CD14-positive monocyte (primary cell): Measurements from ENCODE around the gene POU3F4. TPM values are rescaled to one million over a fixed set of nuclear protein-coding genes. Genes with fewer than 3 reads are reported as not detected.

Experiments
- DNase-seq, 3 donors: peaks; one replicate each; pipeline ENCODE4 v3.0.0-alpha.2; 2011 to 2022
- H2AFZ ChIP-seq: 2 replicates; pipeline ENCODE4 v1.6.0; 2012; ENCODE audit warnings: mild to moderate bottlenecking, low read depth, low read length, inconsistent platforms; ENCODE audit not compliant: insufficient read depth, poor library complexity, severe bottlenecking
- H3K27ac ChIP-seq, 2 donors: 1 replicate in 1 of 2; 2 replicates in 1 of 2; pipeline ENCODE4 v1.5.1; 2012 to 2013; ENCODE audit warnings: low read length in 2 of 2, control low read depth in 1 of 2, inconsistent platforms in 1 of 2, low read depth in 1 of 2, mild to moderate bottlenecking in 1 of 2
- H3K27me3 ChIP-seq, 2 donors: one replicate each; pipeline versions ENCODE4 v1.6.0 to v1.6.1; 2011 to 2013; ENCODE audit warnings: low read length in 2 of 2; ENCODE audit not compliant: control insufficient read depth in 2 of 2, insufficient read depth in 2 of 2
- H3K36me3 ChIP-seq, 2 donors: replicated peaks in 1 of 2; 1 replicate in 1 of 2; 2 replicates in 1 of 2; pipeline versions ENCODE4 v1.5.1 to v1.6.1; 2012 to 2013; ENCODE audit warnings: low read length in 2 of 2, control low read depth in 1 of 2, inconsistent platforms in 1 of 2, mild to moderate bottlenecking in 1 of 2; ENCODE audit not compliant: insufficient read depth in 2 of 2, control insufficient read depth in 1 of 2
- H3K4me1 ChIP-seq, 2 donors: 1 replicate in 1 of 2; 2 replicates in 1 of 2; pipeline versions ENCODE4 v1.5.1 to v1.6.1; 2012 to 2013; ENCODE audit warnings: low read length in 2 of 2, control low read depth in 1 of 2, inconsistent platforms in 1 of 2, mild to moderate bottlenecking in 1 of 2, moderate library complexity in 1 of 2; ENCODE audit not compliant: insufficient read depth in 2 of 2, control insufficient read depth in 1 of 2
- H3K4me2 ChIP-seq: replicated peaks from 2 replicates; pipeline ENCODE3; 2012; ENCODE audit warnings: low read length, moderate library complexity, mild to moderate bottlenecking; ENCODE audit not compliant: poor library complexity, severe bottlenecking; ENCODE audit errors: extremely low read depth
- H3K4me3 ChIP-seq, 3 experiments: fragments of 200-600 bp in 1 of 3; sonication (generic) in 1 of 3; replicated peaks in 1 of 3; 1 replicate in 2 of 3; 2 replicates in 1 of 3; pipeline ENCODE4 v1.5.1; 2011 to 2013; ENCODE audit warnings: low read length in 3 of 3, mild to moderate bottlenecking in 3 of 3, control low read depth in 2 of 3, low read depth in 2 of 3, inconsistent platforms in 1 of 3, moderate library complexity in 1 of 3
- H3K79me2 ChIP-seq: 2 replicates; pipeline ENCODE4 v1.6.0; 2012; ENCODE audit warnings: mild to moderate bottlenecking, control low read depth, inconsistent platforms, low read length, moderate library complexity; ENCODE audit not compliant: insufficient read depth
- H3K9ac ChIP-seq: 2 replicates; pipeline ENCODE4 v1.6.0; 2017; ENCODE audit warnings: low read length, mild to moderate bottlenecking; ENCODE audit not compliant: insufficient read depth, poor library complexity, severe bottlenecking
- H3K9me3 ChIP-seq, 2 donors: replicated peaks in 1 of 2; 1 replicate in 1 of 2; 2 replicates in 1 of 2; pipeline versions ENCODE4 v1.5.1 to v1.6.1; 2012 to 2013; ENCODE audit warnings: low read length in 2 of 2, control low read depth in 1 of 2; ENCODE audit not compliant: control insufficient read depth in 1 of 2, insufficient read depth in 1 of 2
- H4K20me1 ChIP-seq: 2 replicates; pipeline ENCODE4 v1.6.0; 2012; ENCODE audit warnings: mild to moderate bottlenecking, low read length, control low read depth, moderate library complexity; ENCODE audit not compliant: insufficient read depth
- H3K27ac Mint-ChIP-seq, 7 donors: one replicate each; pipeline ENCODE4 v1.8.0; 2020; ENCODE audit warnings: mild to moderate bottlenecking in 7 of 7, mixed read lengths in 7 of 7, moderate library complexity in 6 of 7, inconsistent platforms in 2 of 7
- H3K27me3 Mint-ChIP-seq, 3 donors: one replicate each; pipeline ENCODE4 v1.8.0; 2021 to 2022; ENCODE audit warnings: low read depth in 3 of 3, mild to moderate bottlenecking in 3 of 3, mixed read lengths in 3 of 3, moderate library complexity in 3 of 3, inconsistent platforms in 1 of 3
- H3K36me3 Mint-ChIP-seq, 2 donors: one replicate each; pipeline ENCODE4 v1.8.0; 2020; ENCODE audit warnings: mixed read lengths in 2 of 2, inconsistent platforms in 1 of 2, mild to moderate bottlenecking in 1 of 2
- H3K4me1 Mint-ChIP-seq: one replicate; pipeline ENCODE4 v1.8.0; 2020; ENCODE audit warnings: mild to moderate bottlenecking, mixed read lengths
- H3K4me3 Mint-ChIP-seq, 2 donors: one replicate each; pipeline ENCODE4 v1.8.0; 2020; ENCODE audit warnings: mild to moderate bottlenecking in 2 of 2, mixed read lengths in 2 of 2, moderate library complexity in 1 of 2
- H3K9me3 Mint-ChIP-seq, 7 donors: one replicate each; pipeline ENCODE4 v1.8.0; 2020 to 2022; ENCODE audit warnings: mixed read lengths in 7 of 7, mild to moderate bottlenecking in 6 of 7, moderate library complexity in 6 of 7, inconsistent platforms in 2 of 7
- whole genome bisulfite sequencing: methylation state at CpG from one replicate; pipeline ENCODE4 v1.1.5; 2013; ENCODE audit warnings: missing lambda C conversion rate; ENCODE audit not compliant: insufficient coverage; 5-methylcytosine and 5-hydroxymethylcytosine counted together
- intact Hi-C, 2 donors: fragments of 100-400 bp; cut with micrococcal nuclease; formaldehyde crosslinking; loops; one replicate each; pipeline versions ENCODE4 v1.15.0 to v1.15.1; 2023
- polyA plus RNA-seq, 3 donors: library from polyadenylated mRNA; depleted of rRNA in 1 of 3; unstranded in 2 of 3; stranded (reverse) in 1 of 3; fragments of 300-500 nt in 2 of 3; fragments of >200 nt in 1 of 3; fragmentation: Illumina TruSeq in 2 of 3; gene quantifications; 1 replicate in 2 of 3; 2 replicates in 1 of 3; pipeline ENCODE4 v1.2.3, GENCODE V29; 2012 to 2021
- TF ChIP-seq, protein P1 (sequence below): fragments of 200-600 bp; IDR thresholded peaks from one replicate; pipeline ENCODE4 v1.8.0; 2022; ENCODE audit warnings: antibody characterized with exemption, mild to moderate bottlenecking

Gene POU3F4
- polyA plus RNA-seq, 3 donors = not detected

DNA sequence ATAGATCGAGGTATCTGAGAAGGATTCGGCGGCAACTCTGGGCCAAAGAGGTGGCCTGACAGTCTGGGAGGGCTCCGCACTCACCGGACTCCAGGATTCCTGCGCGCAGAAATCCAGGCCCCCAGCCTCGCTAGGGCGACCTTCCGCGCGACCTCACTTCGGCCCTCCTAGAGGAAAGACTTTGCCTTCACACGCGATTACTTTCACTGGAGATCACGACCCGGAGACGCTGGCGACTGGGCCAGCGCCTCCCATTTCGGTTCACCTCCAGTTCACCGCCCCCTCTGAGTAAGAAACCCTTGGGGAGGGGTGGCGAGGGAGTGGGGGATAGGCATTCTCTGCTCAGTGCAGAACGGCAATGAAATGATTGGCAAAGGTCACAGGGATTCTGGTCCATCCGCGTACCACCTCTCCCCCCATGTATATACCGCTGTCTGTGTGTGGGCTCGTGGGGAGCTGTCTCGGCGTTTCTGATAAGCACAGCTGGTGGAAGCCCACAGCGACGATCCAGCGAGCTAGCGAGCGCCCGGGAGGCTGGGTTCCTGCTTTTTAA is 2.5 kb downstream of the POU3F4 start:
- Histone ChIP-seq H3K9ac (no peak overlapping the region), H3K9me3 (peaks cover 6 to 23% of the 10 kb centered on the region in 2 donors), H3K36me3 (no peaks in the 10 kb centered on the region), H3K4me2 (no peak overlapping the region), H4K20me1 (no peaks in the 10 kb centered on the region), H3K27me3 (peaks cover 18 to 67% of the 10 kb centered on the region in 2 donors), H2AFZ (no peak overlapping the region), H3K4me3 (no peak overlapping the region), H3K79me2 (no peaks in the 10 kb centered on the region), H3K4me1 (no peaks in the 10 kb centered on the region), H3K27ac (no peak overlapping the region)
- TF ChIP-seq, protein P1, sequence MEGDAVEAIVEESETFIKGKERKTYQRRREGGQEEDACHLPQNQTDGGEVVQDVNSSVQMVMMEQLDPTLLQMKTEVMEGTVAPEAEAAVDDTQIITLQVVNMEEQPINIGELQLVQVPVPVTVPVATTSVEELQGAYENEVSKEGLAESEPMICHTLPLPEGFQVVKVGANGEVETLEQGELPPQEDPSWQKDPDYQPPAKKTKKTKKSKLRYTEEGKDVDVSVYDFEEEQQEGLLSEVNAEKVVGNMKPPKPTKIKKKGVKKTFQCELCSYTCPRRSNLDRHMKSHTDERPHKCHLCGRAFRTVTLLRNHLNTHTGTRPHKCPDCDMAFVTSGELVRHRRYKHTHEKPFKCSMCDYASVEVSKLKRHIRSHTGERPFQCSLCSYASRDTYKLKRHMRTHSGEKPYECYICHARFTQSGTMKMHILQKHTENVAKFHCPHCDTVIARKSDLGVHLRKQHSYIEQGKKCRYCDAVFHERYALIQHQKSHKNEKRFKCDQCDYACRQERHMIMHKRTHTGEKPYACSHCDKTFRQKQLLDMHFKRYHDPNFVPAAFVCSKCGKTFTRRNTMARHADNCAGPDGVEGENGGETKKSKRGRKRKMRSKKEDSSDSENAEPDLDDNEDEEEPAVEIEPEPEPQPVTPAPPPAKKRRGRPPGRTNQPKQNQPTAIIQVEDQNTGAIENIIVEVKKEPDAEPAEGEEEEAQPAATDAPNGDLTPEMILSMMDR = no peak
- Mint-ChIP-seq H3K4me1 (no peaks in the 10 kb centered on the region), H3K36me3 (peaks cover 4 to 6% of the 10 kb centered on the region in 2 donors), H3K4me3 (peak overlapping the region in 1 of 2 donors; percentile 46), H3K27ac (no peak overlapping the region), H3K9me3 (peaks cover 0 to 30% (median 22%) of the 10 kb centered on the region in 7 donors), H3K27me3 (peaks cover 66 to 67% (median 66%) of the 10 kb centered on the region in 3 donors)
- 0% methylated on average over 3 of the region's 36 CpGs for WGBS
- no peak for DNase-seq
- intact Hi-C loops = no loop called here

DNA sequence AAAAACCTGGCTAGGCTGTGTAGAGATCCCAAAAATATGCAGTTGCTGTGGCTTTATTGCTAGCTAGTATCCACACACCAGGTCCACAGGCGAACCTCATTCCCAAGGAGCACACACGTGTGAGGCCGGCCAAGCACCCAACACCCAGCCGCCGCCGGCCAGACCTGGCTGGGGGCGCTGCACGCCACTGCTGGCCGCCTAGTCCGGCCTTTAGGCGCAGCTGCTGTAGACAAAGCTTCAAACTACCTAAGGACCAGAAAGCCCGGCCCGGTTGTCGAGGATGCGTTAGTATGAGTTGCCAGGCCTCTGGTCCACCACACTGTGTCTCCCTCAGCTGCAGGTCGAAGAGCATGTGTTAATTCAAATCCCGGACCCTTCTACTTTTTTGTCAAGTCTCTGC is 3.1 kb downstream of the POU3F4 start:
- 28% methylated on average over 11 of the region's 17 CpGs for WGBS
- intact Hi-C loops = no loop called here
- Mint-ChIP-seq H3K36me3 (peaks cover 4 to 6% of the 10 kb centered on the region in 2 donors), H3K27me3 (peaks cover 60% of the 10 kb centered on the region in 3 donors), H3K4me1 (no peaks in the 10 kb centered on the region), H3K4me3 (peak overlapping the region; percentile 39), H3K27ac (no peak overlapping the region), H3K9me3 (peaks cover 0 to 30% (median 20%) of the 10 kb centered on the region in 7 donors)
- Histone ChIP-seq H3K36me3 (no peaks in the 10 kb centered on the region), H4K20me1 (no peaks in the 10 kb centered on the region), H3K79me2 (no peaks in the 10 kb centered on the region), H3K9me3 (peaks cover 6 to 23% of the 10 kb centered on the region in 2 donors), H3K27ac (no peak overlapping the region), H3K27me3 (peaks cover 16 to 61% of the 10 kb centered on the region in 2 donors), H3K4me3 (no peak overlapping the region), H3K4me2 (no peak overlapping the region), H3K9ac (no peak overlapping the region), H2AFZ (no peak overlapping the region), H3K4me1 (no peaks in the 10 kb centered on the region)
- DNase-seq = no peak
- TF ChIP-seq, protein P1 = no peak
